Neural progenitor cell (in vitro differentiated cells): ENCODE results near the gene TRMT61A.

ENCODE experiments used
- CTCF ChIP-seq: fragments of 200-600 bp; sonication (generic); IDR thresholded peaks from 2 replicates; pipeline ENCODE4 v1.5.1; 2017; ENCODE audit warnings: antibody characterized with exemption, mild to moderate bottlenecking
- EZH2phosphoT487 ChIP-seq: fragments of 200-600 bp; sonication (generic); IDR thresholded peaks from 2 replicates; pipeline ENCODE4 v1.6.1; 2017; ENCODE audit warnings: antibody characterized with exemption

DNA sequence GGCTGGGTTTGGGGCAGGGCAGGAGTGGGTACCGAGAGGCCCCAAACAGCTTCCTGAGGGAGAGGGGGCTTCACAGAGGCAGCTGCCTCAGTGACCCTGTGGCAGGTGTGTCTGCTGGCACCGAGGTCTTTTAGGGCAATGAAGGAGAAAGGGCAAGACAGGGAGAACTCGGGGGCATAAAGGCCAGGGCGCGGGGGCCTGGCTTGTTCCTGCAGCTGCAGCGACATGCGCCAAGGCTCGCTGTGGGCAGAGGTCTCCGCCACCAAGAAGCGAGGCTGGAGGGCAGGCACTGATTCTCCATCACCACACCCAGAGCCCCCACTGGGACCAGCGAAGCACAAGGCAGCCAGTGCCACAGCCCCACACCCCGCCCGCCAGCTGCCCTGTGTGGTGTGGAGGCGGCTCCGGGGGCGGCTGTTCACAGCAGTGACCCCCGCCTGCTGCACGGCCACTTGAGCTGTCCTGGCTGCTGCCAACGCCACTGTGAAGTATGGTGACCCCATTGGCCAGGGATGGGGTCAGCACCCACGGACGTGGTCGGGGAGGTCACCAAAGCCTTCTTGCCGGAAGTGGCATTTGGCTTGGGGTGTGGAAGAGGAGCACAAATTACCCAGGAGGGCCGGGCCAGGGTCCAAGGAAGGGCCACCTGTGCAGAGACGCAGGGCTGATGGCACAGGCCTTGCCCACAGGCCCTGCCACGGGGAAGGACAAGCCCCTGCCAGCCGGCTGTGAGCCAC is 17.1 kb downstream of the TRMT61A start:
- TF ChIP-seq CTCF (no peak), EZH2phosphoT487 (no peak)
